Measurements from ENCODE around the gene IWS1. TPM values are rescaled to one million over a fixed set of nuclear protein-coding genes. Genes with fewer than 3 reads are reported as not detected.

IWS1 gene
- total RNA-seq, 2 donors from 2014 or later: 91.4 to 107 TPM

DNA sequence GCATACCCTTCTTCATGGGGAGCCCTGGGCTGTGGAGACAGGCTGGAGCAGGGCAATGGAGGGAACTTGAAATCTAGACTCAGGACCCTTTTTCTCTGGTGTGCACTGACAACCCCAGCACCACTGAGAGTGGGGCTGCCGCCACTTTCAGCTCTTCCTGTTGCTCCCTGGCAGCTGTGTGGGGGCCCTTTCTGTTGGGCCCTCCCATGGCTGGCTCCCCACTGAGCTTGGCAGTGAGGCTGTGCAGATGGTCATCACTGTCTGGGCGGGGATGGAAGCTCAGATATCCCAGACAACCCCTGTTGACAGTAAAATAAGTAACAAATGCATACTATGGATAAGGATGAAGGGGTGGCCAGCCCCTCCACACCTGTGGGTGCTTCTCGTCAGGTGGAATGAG is 15.9 kb upstream of the IWS1 start:
- Mint-ChIP-seq H3K4me3 (peak overlapping the region; percentile 10), H3K4me1 (peaks cover 27% of the 10 kb centered on the region), H3K36me3 (ENCODE audit: low read depth) (no peaks in the 10 kb centered on the region), H3K27ac (peak overlapping the region; percentile 98), H3K9me3 (no peaks in the 10 kb centered on the region), H3K27me3 (ENCODE audit: insufficient read depth) (peaks cover 17% of the 10 kb centered on the region)
- no peak for DNase-seq
- 85 to 100% methylated on average over 1 to 3 of the region's 3 CpGs for WGBS, 2 experiments (ENCODE audit: insufficient coverage in 1 of 2, insufficient read length in 1 of 2)
- Histone ChIP-seq H3K36me3 (ENCODE audit: control insufficient read depth, insufficient read depth, low read length) (no peaks in the 10 kb centered on the region), H3K4me3 (ENCODE audit: low read length) (peak overlapping the region; percentile 1), H3K9ac (ENCODE audit: extremely low read depth, low read length, poor library complexity, severe bottlenecking) (peak overlapping the region; percentile 34), H3K27ac (ENCODE audit: low read depth, low read length) (peak overlapping the region; percentile 25), H3K4me1 (ENCODE audit: control insufficient read depth, insufficient read depth, low read length) (peaks cover 16% of the 10 kb centered on the region), H3K27me3 (ENCODE audit: control insufficient read depth, insufficient read depth, low read length, poor library complexity, severe bottlenecking) (peaks cover 11% of the 10 kb centered on the region), H3K9me3 (ENCODE audit: control insufficient read depth, low read length) (peaks cover 5% of the 10 kb centered on the region)
- TF ChIP-seq, protein P1, sequence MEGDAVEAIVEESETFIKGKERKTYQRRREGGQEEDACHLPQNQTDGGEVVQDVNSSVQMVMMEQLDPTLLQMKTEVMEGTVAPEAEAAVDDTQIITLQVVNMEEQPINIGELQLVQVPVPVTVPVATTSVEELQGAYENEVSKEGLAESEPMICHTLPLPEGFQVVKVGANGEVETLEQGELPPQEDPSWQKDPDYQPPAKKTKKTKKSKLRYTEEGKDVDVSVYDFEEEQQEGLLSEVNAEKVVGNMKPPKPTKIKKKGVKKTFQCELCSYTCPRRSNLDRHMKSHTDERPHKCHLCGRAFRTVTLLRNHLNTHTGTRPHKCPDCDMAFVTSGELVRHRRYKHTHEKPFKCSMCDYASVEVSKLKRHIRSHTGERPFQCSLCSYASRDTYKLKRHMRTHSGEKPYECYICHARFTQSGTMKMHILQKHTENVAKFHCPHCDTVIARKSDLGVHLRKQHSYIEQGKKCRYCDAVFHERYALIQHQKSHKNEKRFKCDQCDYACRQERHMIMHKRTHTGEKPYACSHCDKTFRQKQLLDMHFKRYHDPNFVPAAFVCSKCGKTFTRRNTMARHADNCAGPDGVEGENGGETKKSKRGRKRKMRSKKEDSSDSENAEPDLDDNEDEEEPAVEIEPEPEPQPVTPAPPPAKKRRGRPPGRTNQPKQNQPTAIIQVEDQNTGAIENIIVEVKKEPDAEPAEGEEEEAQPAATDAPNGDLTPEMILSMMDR (conservative IDR thresholded peaks at IDR 0.05): peak; percentile 6

DNA sequence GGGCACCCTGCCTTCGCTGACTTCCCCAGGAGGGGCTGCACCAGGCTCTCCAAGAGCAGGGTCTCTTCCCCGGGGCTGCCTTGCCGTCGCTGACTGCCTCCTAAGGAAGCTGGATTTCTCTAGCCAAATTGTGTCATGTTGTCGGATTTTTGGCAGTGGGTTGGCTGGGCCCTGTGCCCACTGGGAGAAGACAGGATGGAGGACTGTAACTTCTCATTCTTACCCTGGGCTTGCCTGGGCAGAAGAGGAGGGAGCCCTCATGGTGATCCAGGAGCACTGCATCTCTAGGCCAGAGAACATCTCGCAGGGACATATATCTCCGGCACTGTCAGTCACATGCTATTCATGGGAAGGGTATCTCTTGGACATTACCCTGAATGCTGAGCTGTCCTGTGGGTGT is 15.5 kb upstream of the IWS1 start:
- TF ChIP-seq, protein P1 (conservative IDR thresholded peaks at IDR 0.05): peak; percentile 8
- peaks cover 7% of the 10 kb centered on the region for H3K27me3 ChIP-seq (ENCODE audit: control insufficient read depth, insufficient read depth, low read length, poor library complexity, severe bottlenecking)
- WGBS, 2 experiments (ENCODE audit: insufficient coverage in 1 of 2, insufficient read length in 1 of 2): 93 to 100% methylated on average over 1 to 7 of the region's 7 CpGs
- no peak overlapping the region for H3K9ac ChIP-seq (ENCODE audit: extremely low read depth, low read length, poor library complexity, severe bottlenecking)
- peaks cover 13% of the 10 kb centered on the region for H3K27me3 Mint-ChIP-seq (ENCODE audit: insufficient read depth)
- no peaks in the 10 kb centered on the region for H3K9me3 Mint-ChIP-seq
- no peaks in the 10 kb centered on the region for H3K36me3 Mint-ChIP-seq (ENCODE audit: low read depth)
- H3K9me3 ChIP-seq (ENCODE audit: control insufficient read depth, low read length): peaks cover 5% of the 10 kb centered on the region
- H3K4me3 Mint-ChIP-seq: no peak overlapping the region
- no peak for DNase-seq
- H3K27ac ChIP-seq (ENCODE audit: low read depth, low read length): no peak overlapping the region
- no peaks in the 10 kb centered on the region for H3K36me3 ChIP-seq (ENCODE audit: control insufficient read depth, insufficient read depth, low read length)
- H3K4me1 ChIP-seq (ENCODE audit: control insufficient read depth, insufficient read depth, low read length): peaks cover 16% of the 10 kb centered on the region
- no peak overlapping the region for H3K4me3 ChIP-seq (ENCODE audit: low read length)
- peaks cover 30% of the 10 kb centered on the region for H3K4me1 Mint-ChIP-seq
- H3K27ac Mint-ChIP-seq: peak overlapping the region; percentile 98

DNA sequence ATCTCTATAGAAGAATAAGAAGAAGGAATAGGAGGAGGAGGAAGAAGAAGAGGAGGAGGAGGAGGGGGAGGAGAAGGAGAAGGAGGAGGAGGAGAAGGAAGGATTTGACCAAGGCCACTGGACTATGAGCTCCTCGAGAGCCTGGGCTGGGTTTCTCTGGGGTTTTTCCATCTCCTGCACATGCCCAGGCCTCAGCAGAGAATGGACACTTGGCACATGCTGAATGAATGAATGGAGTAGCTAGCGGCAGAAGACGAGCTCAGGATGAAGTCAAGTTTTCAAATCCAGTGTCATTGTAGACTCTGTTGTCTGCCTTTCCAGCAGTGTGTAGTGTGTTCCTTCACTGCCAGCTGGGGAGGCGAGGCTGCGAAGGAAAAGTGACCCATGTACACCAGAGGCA is 11.4 kb upstream of the IWS1 start:
- no peak for DNase-seq
- no peaks in the 10 kb centered on the region for H3K36me3 Mint-ChIP-seq (ENCODE audit: low read depth)
- H3K27ac Mint-ChIP-seq: no peak overlapping the region
- WGBS, 2 experiments (ENCODE audit: insufficient coverage in 1 of 2, insufficient read length in 1 of 2): 96% methylated on average over 2 to 5 of the region's 5 CpGs
- no peaks in the 10 kb centered on the region for H3K9me3 Mint-ChIP-seq
- no peak overlapping the region for H3K4me3 Mint-ChIP-seq
- no peak overlapping the region for H3K9ac ChIP-seq (ENCODE audit: extremely low read depth, low read length, poor library complexity, severe bottlenecking)
- H3K4me3 ChIP-seq (ENCODE audit: low read length): no peak overlapping the region
- peaks cover 16% of the 10 kb centered on the region for H3K4me1 ChIP-seq (ENCODE audit: control insufficient read depth, insufficient read depth, low read length)
- no peak overlapping the region for H3K27ac ChIP-seq (ENCODE audit: low read depth, low read length)
- no peaks in the 10 kb centered on the region for H3K27me3 ChIP-seq (ENCODE audit: control insufficient read depth, insufficient read depth, low read length, poor library complexity, severe bottlenecking)
- H3K27me3 Mint-ChIP-seq (ENCODE audit: insufficient read depth): peaks cover 8% of the 10 kb centered on the region
- TF ChIP-seq, protein P1 (conservative IDR thresholded peaks at IDR 0.05): no peak
- H3K36me3 ChIP-seq (ENCODE audit: control insufficient read depth, insufficient read depth, low read length): no peaks in the 10 kb centered on the region
- H3K4me1 Mint-ChIP-seq: peaks cover 27% of the 10 kb centered on the region
- H3K9me3 ChIP-seq (ENCODE audit: control insufficient read depth, low read length): no peaks in the 10 kb centered on the region
